ENCODE measurements around the gene AFG1L. TPM values are rescaled to one million over a fixed set of nuclear protein-coding genes. Genes with fewer than 3 reads are reported as not detected.
"Not testable (repeated sequence)": the region's sequence is repeated elsewhere in the genome, so short reads cannot be mapped to it uniquely, and the experiment has no call there.

Gene AFG1L
- total and polyA plus RNA-seq, 3 experiments from 2014 or later, result 4.4 to 5.3 (median 4.4) TPM

GRCh38 chr6:108368431-108369030 lies 73.7 kb downstream of the AFG1L start:
- H3K9me3 ChIP-seq (ENCODE audit: low read length), result no peaks in the 10 kb centered on the region
- H3K4me3 Mint-ChIP-seq, result no peak overlapping the region
- POLR2A ChIA-PET, result no interaction called here
- no peaks in the 10 kb centered on the region for H3K9me3 Mint-ChIP-seq
- H3K4me3 ChIP-seq (ENCODE audit: low read length), result no peak overlapping the region
- no peaks in the 10 kb centered on the region for H3K27me3 ChIP-seq (ENCODE audit: insufficient read depth, low read length, poor library complexity, severe bottlenecking)
- DNase-seq, result no peak
- peaks cover 0 to 4% (median 0%) of the 10 kb centered on the region in 3 donors for H3K4me1 Mint-ChIP-seq
- no peaks in the 10 kb centered on the region for H3K27me3 Mint-ChIP-seq
- no peaks in the 10 kb centered on the region for H3K4me1 ChIP-seq (ENCODE audit: insufficient read depth, low read length)
- no peak overlapping the region for H3K27ac ChIP-seq (ENCODE audit: low read depth, low read length)
- CTCF ChIA-PET, result no interaction called here
- H3K27ac Mint-ChIP-seq, result no peak overlapping the region
- no peaks in the 10 kb centered on the region for H3K36me3 ChIP-seq (ENCODE audit: insufficient read depth, low read length)
- H3K36me3 Mint-ChIP-seq, result peaks cover 0 to 5% (median 4%) of the 10 kb centered on the region in 3 donors

GRCh38 chr6:108380876-108381275 lies 86.0 kb downstream of the AFG1L start:
- H3K4me3 Mint-ChIP-seq, result no peak overlapping the region
- ChIA-PET CTCF (no interaction called here), POLR2A (no interaction called here)
- peaks cover 0 to 5% (median 0%) of the 10 kb centered on the region in 5 donors for H3K9me3 Mint-ChIP-seq
- H3K36me3 ChIP-seq (ENCODE audit: insufficient read depth, low read length), result no peaks in the 10 kb centered on the region
- no peak for DNase-seq
- H3K4me3 ChIP-seq (ENCODE audit: low read length), result no peak overlapping the region
- peak overlapping the region in 1 of 8 donors; percentile 20 for H3K27ac Mint-ChIP-seq
- no peaks in the 10 kb centered on the region for H3K4me1 ChIP-seq (ENCODE audit: insufficient read depth, low read length)
- H3K9me3 ChIP-seq (ENCODE audit: low read length), result no peaks in the 10 kb centered on the region
- no peak overlapping the region for H3K27ac ChIP-seq (ENCODE audit: low read depth, low read length)
- H3K4me1 Mint-ChIP-seq, result no peaks in the 10 kb centered on the region
- H3K27me3 ChIP-seq (ENCODE audit: insufficient read depth, low read length, poor library complexity, severe bottlenecking), result no peaks in the 10 kb centered on the region
- H3K36me3 Mint-ChIP-seq, result peaks cover 12 to 29% (median 26%) of the 10 kb centered on the region in 3 donors
- H3K27me3 Mint-ChIP-seq, result no peaks in the 10 kb centered on the region

GRCh38 chr6:108383981-108384380 lies 89.1 kb downstream of the AFG1L start:
- Histone ChIP-seq H3K4me3 (ENCODE audit: low read length) (no peak overlapping the region), H3K36me3 (ENCODE audit: insufficient read depth, low read length) (no peaks in the 10 kb centered on the region), H3K4me1 (ENCODE audit: insufficient read depth, low read length) (no peaks in the 10 kb centered on the region), H3K27me3 (ENCODE audit: insufficient read depth, low read length, poor library complexity, severe bottlenecking) (no peaks in the 10 kb centered on the region), H3K9me3 (ENCODE audit: low read length) (no peaks in the 10 kb centered on the region), H3K27ac (ENCODE audit: low read depth, low read length) (no peak overlapping the region)
- peaks cover 6 to 14% (median 6%) of the 10 kb centered on the region in 3 donors for H3K36me3 Mint-ChIP-seq
- ChIA-PET POLR2A (no interaction called here), CTCF (no interaction called here)
- H3K27me3 Mint-ChIP-seq, result no peaks in the 10 kb centered on the region
- no peaks in the 10 kb centered on the region for H3K4me1 Mint-ChIP-seq
- no peak overlapping the region for H3K4me3 Mint-ChIP-seq
- DNase-seq, result no peak
- H3K27ac Mint-ChIP-seq, result no peak overlapping the region
- H3K9me3 Mint-ChIP-seq, result no peaks in the 10 kb centered on the region

- POLR2A ChIA-PET; H3K27me3 ChIP-seq (ENCODE audit: insufficient read depth, low read length, poor library complexity, severe bottlenecking); H3K27me3 Mint-ChIP-seq; H3K27ac Mint-ChIP-seq; H3K36me3 ChIP-seq (ENCODE audit: insufficient read depth, low read length); H3K4me3 ChIP-seq (ENCODE audit: low read length); H3K27ac ChIP-seq (ENCODE audit: low read depth, low read length); H3K4me1 ChIP-seq (ENCODE audit: insufficient read depth, low read length); DNase-seq; H3K9me3 ChIP-seq (ENCODE audit: low read length); H3K4me1 Mint-ChIP-seq; H3K9me3 Mint-ChIP-seq; CTCF ChIA-PET: not testable (repeated sequence)
- Mint-ChIP-seq H3K4me3 (peak overlapping the region in 1 of 7 donors; percentile 28), H3K36me3 (peaks cover 2 to 11% (median 5%) of the 10 kb centered on the region in 3 donors)
These were observed 94.3 kb downstream of the AFG1L start for GRCh38 chr6:108389190-108389589.

- Mint-ChIP-seq H3K27ac (no peak overlapping the region), H3K36me3 (peaks cover 0 to 25% (median 2%) of the 10 kb centered on the region in 3 donors), H3K27me3 (no peaks in the 10 kb centered on the region), H3K9me3 (no peaks in the 10 kb centered on the region), H3K4me3 (no peak overlapping the region), H3K4me1 (no peaks in the 10 kb centered on the region)
- Histone ChIP-seq H3K4me1 (ENCODE audit: insufficient read depth, low read length) (no peaks in the 10 kb centered on the region), H3K36me3 (ENCODE audit: insufficient read depth, low read length) (no peaks in the 10 kb centered on the region), H3K27ac (ENCODE audit: low read depth, low read length) (no peak overlapping the region), H3K27me3 (ENCODE audit: insufficient read depth, low read length, poor library complexity, severe bottlenecking) (no peaks in the 10 kb centered on the region), H3K4me3 (ENCODE audit: low read length) (no peak overlapping the region), H3K9me3 (ENCODE audit: low read length) (no peaks in the 10 kb centered on the region)
- ChIA-PET POLR2A (no interaction called here), CTCF (no interaction called here)
- no peak for DNase-seq
These were observed 100.4 kb downstream of the AFG1L start for GRCh38 chr6:108395297-108395696.

GRCh38 chr6:108403236-108403635 lies 108.4 kb downstream of the AFG1L start:
- no peak for DNase-seq
- Histone ChIP-seq H3K27ac (ENCODE audit: low read depth, low read length) (no peak overlapping the region), H3K4me3 (ENCODE audit: low read length) (no peak overlapping the region), H3K9me3 (ENCODE audit: low read length) (no peaks in the 10 kb centered on the region), H3K4me1 (ENCODE audit: insufficient read depth, low read length) (no peaks in the 10 kb centered on the region), H3K36me3 (ENCODE audit: insufficient read depth, low read length) (no peaks in the 10 kb centered on the region), H3K27me3 (ENCODE audit: insufficient read depth, low read length, poor library complexity, severe bottlenecking) (no peaks in the 10 kb centered on the region)
- ChIA-PET CTCF (no interaction called here), POLR2A (no interaction called here)
- Mint-ChIP-seq H3K27ac (no peak overlapping the region), H3K27me3 (peaks cover 0 to 2% of the 10 kb centered on the region in 2 donors), H3K4me3 (no peak overlapping the region), H3K36me3 (peaks cover under 1 to 40% (median 12%) of the 10 kb centered on the region in 3 donors), H3K4me1 (no peaks in the 10 kb centered on the region), H3K9me3 (peaks cover 0 to 5% (median 0%) of the 10 kb centered on the region in 5 donors)

GRCh38 chr6:108406943-108407342 lies 112.1 kb downstream of the AFG1L start:
- no peaks in the 10 kb centered on the region for H3K4me1 ChIP-seq (ENCODE audit: insufficient read depth, low read length)
- H3K4me3 Mint-ChIP-seq, result no peak overlapping the region
- POLR2A ChIA-PET, result no interaction called here
- no peaks in the 10 kb centered on the region for H3K36me3 ChIP-seq (ENCODE audit: insufficient read depth, low read length)
- no peak overlapping the region for H3K4me3 ChIP-seq (ENCODE audit: low read length)
- no peak overlapping the region for H3K27ac ChIP-seq (ENCODE audit: low read depth, low read length)
- CTCF ChIA-PET, result no interaction called here
- peaks cover 2 to 13% (median 9%) of the 10 kb centered on the region in 5 donors for H3K9me3 Mint-ChIP-seq
- DNase-seq, result no peak
- H3K9me3 ChIP-seq (ENCODE audit: low read length), result no peaks in the 10 kb centered on the region
- no peak overlapping the region for H3K27ac Mint-ChIP-seq
- no peaks in the 10 kb centered on the region for H3K27me3 ChIP-seq (ENCODE audit: insufficient read depth, low read length, poor library complexity, severe bottlenecking)
- H3K36me3 Mint-ChIP-seq, result peaks cover 12 to 51% (median 19%) of the 10 kb centered on the region in 3 donors
- peaks cover 0 to 4% of the 10 kb centered on the region in 2 donors for H3K27me3 Mint-ChIP-seq
- no peaks in the 10 kb centered on the region for H3K4me1 Mint-ChIP-seq

GRCh38 chr6:108407904-108408827 lies 113.3 kb downstream of the AFG1L start:
- H3K4me1 ChIP-seq (ENCODE audit: insufficient read depth, low read length), result no peaks in the 10 kb centered on the region
- H3K36me3 Mint-ChIP-seq, result peaks cover 18 to 61% (median 21%) of the 10 kb centered on the region in 3 donors
- no peaks in the 10 kb centered on the region for H3K27me3 ChIP-seq (ENCODE audit: insufficient read depth, low read length, poor library complexity, severe bottlenecking)
- H3K4me1 Mint-ChIP-seq, result no peaks in the 10 kb centered on the region
- H3K36me3 ChIP-seq (ENCODE audit: insufficient read depth, low read length), result no peaks in the 10 kb centered on the region
- no peak overlapping the region for H3K4me3 Mint-ChIP-seq
- peaks cover 0 to 5% of the 10 kb centered on the region in 2 donors for H3K27me3 Mint-ChIP-seq
- DNase-seq, result no peak
- POLR2A ChIA-PET, result no interaction called here
- peaks cover 6 to 22% (median 20%) of the 10 kb centered on the region in 5 donors for H3K9me3 Mint-ChIP-seq
- CTCF ChIA-PET, result no interaction called here
- peak overlapping the region in 1 of 8 donors; percentile 5 for H3K27ac Mint-ChIP-seq
- H3K27ac ChIP-seq (ENCODE audit: low read depth, low read length), result no peak overlapping the region
- no peaks in the 10 kb centered on the region for H3K9me3 ChIP-seq (ENCODE audit: low read length)
- no peak overlapping the region for H3K4me3 ChIP-seq (ENCODE audit: low read length)
